ENCODE data around the gene POU6F1. TPM values are rescaled to one million over a fixed set of nuclear protein-coding genes. Genes with fewer than 3 reads are reported as not detected.

POU6F1 gene
- total RNA-seq, 2 experiments from 2014 or later, result 2.6 to 5.5 TPM

- no peaks in the 10 kb centered on the region for H3K9me3 ChIP-seq (ENCODE audit: low read length)
- H3K4me1 ChIP-seq (ENCODE audit: insufficient read depth, low read length, poor library complexity, severe bottlenecking), result peaks cover 29% of the 10 kb centered on the region
- BruUV-seq (replicated peaks), result no TSS peak
- intact Hi-C loops (cut with micrococcal nuclease; ENCODE audit: unreplicated experiment), result no loop called here
- no peak overlapping the region for H3K4me2 ChIP-seq (ENCODE audit: low read length)
- no peak for DNase-seq (ENCODE audit: low spot score)
- H4K20me1 ChIP-seq (ENCODE audit: insufficient read depth, low read length), result 0 out of 2 replicates have a peak, but pooled peaks cover 6% of the 10 kb centered on the region
- no peak overlapping the region for H3K4me3 ChIP-seq (ENCODE audit: low read depth, low read length, poor library complexity, severe bottlenecking)
- no peak overlapping the region for H3K27ac ChIP-seq (ENCODE audit: low read depth, low read length, poor library complexity, severe bottlenecking)
- no peak overlapping the region for H2AFZ ChIP-seq (ENCODE audit: low read length)
- POLR2A ChIA-PET, result interaction anchor here (0.8 to 1.1 kb wide), 3 partner anchors 9 to 25 kb away, joined by 3 to 4 read pairs (median 4); no protein-coding TSS in a partner anchor
- H3K79me2 ChIP-seq (ENCODE audit: insufficient read depth, low read depth, low read length), result peaks cover 16% of the 10 kb centered on the region
- TF ChIP-seq, protein P1, sequence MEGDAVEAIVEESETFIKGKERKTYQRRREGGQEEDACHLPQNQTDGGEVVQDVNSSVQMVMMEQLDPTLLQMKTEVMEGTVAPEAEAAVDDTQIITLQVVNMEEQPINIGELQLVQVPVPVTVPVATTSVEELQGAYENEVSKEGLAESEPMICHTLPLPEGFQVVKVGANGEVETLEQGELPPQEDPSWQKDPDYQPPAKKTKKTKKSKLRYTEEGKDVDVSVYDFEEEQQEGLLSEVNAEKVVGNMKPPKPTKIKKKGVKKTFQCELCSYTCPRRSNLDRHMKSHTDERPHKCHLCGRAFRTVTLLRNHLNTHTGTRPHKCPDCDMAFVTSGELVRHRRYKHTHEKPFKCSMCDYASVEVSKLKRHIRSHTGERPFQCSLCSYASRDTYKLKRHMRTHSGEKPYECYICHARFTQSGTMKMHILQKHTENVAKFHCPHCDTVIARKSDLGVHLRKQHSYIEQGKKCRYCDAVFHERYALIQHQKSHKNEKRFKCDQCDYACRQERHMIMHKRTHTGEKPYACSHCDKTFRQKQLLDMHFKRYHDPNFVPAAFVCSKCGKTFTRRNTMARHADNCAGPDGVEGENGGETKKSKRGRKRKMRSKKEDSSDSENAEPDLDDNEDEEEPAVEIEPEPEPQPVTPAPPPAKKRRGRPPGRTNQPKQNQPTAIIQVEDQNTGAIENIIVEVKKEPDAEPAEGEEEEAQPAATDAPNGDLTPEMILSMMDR (conservative IDR thresholded peaks at IDR 0.05; ENCODE audit: low read length), result no peak
- TF ChIP-seq EZH2phosphoT487 (IDR thresholded peaks at IDR 0.05; ENCODE audit: borderline replicate concordance, low read depth, low read length), result no peak
- H3K9me2 ChIP-seq (ENCODE audit: insufficient read depth, low read length), result no peaks in the 10 kb centered on the region
- CTCF ChIA-PET (ENCODE audit: unreplicated experiment), result interaction anchor here (1.0 kb wide), 1 partner anchor 10 kb away, joined by 3 read pairs; no protein-coding TSS in a partner anchor
- peaks cover 43% of the 10 kb centered on the region for H3K36me3 ChIP-seq (ENCODE audit: insufficient read depth, low read length)
Observed at GRCh38 chr12:51244269-51244668, 26.4 kb upstream of the POU6F1 start.

- ChIA-PET POLR2A (interaction anchor here (0.7 kb wide), 1 partner anchor 20 kb away, joined by 5 read pairs; no protein-coding TSS in a partner anchor), CTCF (ENCODE audit: unreplicated experiment) (interaction anchor here (1.0 kb wide), 1 partner anchor 12 kb away, joined by 3 read pairs; no protein-coding TSS in a partner anchor)
- peaks cover 43% of the 10 kb centered on the region for H3K36me3 ChIP-seq (ENCODE audit: insufficient read depth, low read length)
- intact Hi-C loops (cut with micrococcal nuclease; ENCODE audit: unreplicated experiment), result no loop called here
- DNase-seq (ENCODE audit: low spot score), result no peak
- H3K4me3 ChIP-seq (ENCODE audit: low read depth, low read length, poor library complexity, severe bottlenecking), result no peak overlapping the region
- no peaks in the 10 kb centered on the region for H3K9me3 ChIP-seq (ENCODE audit: low read length)
- H3K27ac ChIP-seq (ENCODE audit: low read depth, low read length, poor library complexity, severe bottlenecking), result no peak overlapping the region
- peaks cover 33% of the 10 kb centered on the region for H3K4me1 ChIP-seq (ENCODE audit: insufficient read depth, low read length, poor library complexity, severe bottlenecking)
- H3K79me2 ChIP-seq (ENCODE audit: insufficient read depth, low read depth, low read length), result peaks cover 17% of the 10 kb centered on the region
- no peaks in the 10 kb centered on the region for H3K9me2 ChIP-seq (ENCODE audit: insufficient read depth, low read length)
- H3K4me2 ChIP-seq (ENCODE audit: low read length), result no peak overlapping the region
- TSS peak; percentile 49 for BruUV-seq (replicated peaks)
- H2AFZ ChIP-seq (ENCODE audit: low read length), result no peak overlapping the region
- H4K20me1 ChIP-seq (ENCODE audit: insufficient read depth, low read length), result 0 out of 2 replicates have a peak, but pooled peaks cover 6% of the 10 kb centered on the region
- TF ChIP-seq EZH2phosphoT487 (IDR thresholded peaks at IDR 0.05; ENCODE audit: borderline replicate concordance, low read depth, low read length), result no peak
- TF ChIP-seq, protein P1 (conservative IDR thresholded peaks at IDR 0.05; ENCODE audit: low read length), result no peak
Observed at GRCh38 chr12:51242876-51243275, 25.0 kb upstream of the POU6F1 start.

DNA sequence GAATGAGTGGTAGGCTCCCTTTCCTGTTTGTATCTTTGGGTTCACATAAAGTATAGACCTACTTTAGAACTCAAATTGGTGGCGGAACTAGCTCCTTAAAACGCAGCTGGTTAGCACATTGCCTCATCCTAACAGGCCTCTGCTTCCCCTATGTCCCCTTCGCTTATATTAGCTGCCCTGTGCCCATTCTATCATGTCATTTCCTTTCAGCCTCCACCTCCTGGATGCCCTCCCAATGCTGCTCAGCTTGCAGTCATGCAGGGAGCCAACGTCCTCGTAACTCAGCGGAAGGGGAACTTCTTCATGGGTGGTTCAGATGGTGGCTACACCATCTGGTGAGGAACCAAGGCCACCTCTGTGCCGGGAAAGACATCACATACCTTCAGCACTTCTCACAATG, 24.3 kb upstream of the POU6F1 start:
- H3K27ac ChIP-seq (ENCODE audit: low read depth, low read length, poor library complexity, severe bottlenecking), result no peak overlapping the region
- 0 out of 2 replicates have a peak, but pooled peaks cover 6% of the 10 kb centered on the region for H4K20me1 ChIP-seq (ENCODE audit: insufficient read depth, low read length)
- H3K4me3 ChIP-seq (ENCODE audit: low read depth, low read length, poor library complexity, severe bottlenecking), result no peak overlapping the region
- no TSS peak for BruUV-seq (replicated peaks)
- no peaks in the 10 kb centered on the region for H3K9me3 ChIP-seq (ENCODE audit: low read length)
- H2AFZ ChIP-seq (ENCODE audit: low read length), result no peak overlapping the region
- TF ChIP-seq EZH2phosphoT487 (IDR thresholded peaks at IDR 0.05; ENCODE audit: borderline replicate concordance, low read depth, low read length), result no peak
- TF ChIP-seq, protein P1 (conservative IDR thresholded peaks at IDR 0.05; ENCODE audit: low read length), result no peak
- intact Hi-C loops (cut with micrococcal nuclease; ENCODE audit: unreplicated experiment), result no loop called here
- no peak overlapping the region for H3K4me2 ChIP-seq (ENCODE audit: low read length)
- CTCF ChIA-PET (ENCODE audit: unreplicated experiment), result no interaction called here
- H3K9me2 ChIP-seq (ENCODE audit: insufficient read depth, low read length), result no peaks in the 10 kb centered on the region
- DNase-seq (ENCODE audit: low spot score), result no peak
- H3K4me1 ChIP-seq (ENCODE audit: insufficient read depth, low read length, poor library complexity, severe bottlenecking), result peaks cover 30% of the 10 kb centered on the region
- peaks cover 17% of the 10 kb centered on the region for H3K79me2 ChIP-seq (ENCODE audit: insufficient read depth, low read depth, low read length)
- H3K36me3 ChIP-seq (ENCODE audit: insufficient read depth, low read length), result peaks cover 43% of the 10 kb centered on the region
- POLR2A ChIA-PET, result no interaction called here
